DOHH2 (cell line): ENCODE measurements around the gene PDGFD.

ENCODE experiments used
- H3F3A ChIP-seq: fragments of 200-600 bp; sonication (generic), shearing (Covaris generic); 2 replicates; pipeline ENCODE4 v1.6.0; 2016; ENCODE audit warnings: antibody characterized with exemption, mild to moderate bottlenecking; ENCODE audit not compliant: control insufficient read depth, insufficient read depth
- H3K27ac ChIP-seq: fragments of 200-600 bp; sonication (generic); 2 replicates; pipeline ENCODE4 v1.5.1; 2014; ENCODE audit warnings: low read depth, mild to moderate bottlenecking, low read length, moderate library complexity
- H3K27me3 ChIP-seq: fragments of 200-600 bp; sonication (generic); 2 replicates; pipeline ENCODE4 v1.6.1; 2014; ENCODE audit warnings: mild to moderate bottlenecking, low read length, mixed read lengths; ENCODE audit not compliant: control insufficient read depth
- H3K36me3 ChIP-seq: fragments of 200-600 bp; sonication (generic); 2 replicates; pipeline ENCODE4 v1.6.1; 2014; ENCODE audit warnings: mild to moderate bottlenecking, low read length, moderate library complexity, mixed read lengths; ENCODE audit not compliant: control insufficient read depth
- H3K4me1 ChIP-seq: fragments of 200-600 bp; sonication (generic); 2 replicates; pipeline ENCODE4 v1.6.1; 2014; ENCODE audit warnings: mild to moderate bottlenecking, low read length, mixed read lengths; ENCODE audit not compliant: control insufficient read depth
- H3K4me2 ChIP-seq: fragments of 200-600 bp; sonication (generic); 2 replicates; pipeline ENCODE4 v1.6.0; 2014; ENCODE audit warnings: mild to moderate bottlenecking, low read length, moderate library complexity
- H3K4me3 ChIP-seq: fragments of 200-600 bp; sonication (generic); 2 replicates; pipeline ENCODE4 v1.5.1; 2014; ENCODE audit warnings: mild to moderate bottlenecking, low read length, mixed read lengths
- H3K79me2 ChIP-seq: fragments of 200-600 bp; sonication (generic); 2 replicates; pipeline ENCODE4 v1.6.1; 2014; ENCODE audit warnings: mild to moderate bottlenecking, low read length, mixed read lengths; ENCODE audit not compliant: control insufficient read depth
- H3K9me2 ChIP-seq: fragments of 200-600 bp; sonication (generic); replicated peaks from 2 replicates; pipeline ENCODE4 v1.6.1; 2014; ENCODE audit warnings: mild to moderate bottlenecking, low read length, mixed read lengths; ENCODE audit not compliant: control insufficient read depth
- H3K9me3 ChIP-seq: fragments of 200-600 bp; sonication (generic); 2 replicates; pipeline ENCODE4 v1.6.1; 2014; ENCODE audit warnings: antibody characterized with exemption, low read length, mixed read lengths; ENCODE audit not compliant: control insufficient read depth, insufficient read depth
- H4K20me1 ChIP-seq: fragments of 200-600 bp; sonication (generic); 2 replicates; pipeline ENCODE4 v1.6.0; 2014; ENCODE audit warnings: low read depth, mild to moderate bottlenecking, antibody characterized with exemption, low read length, moderate library complexity; ENCODE audit not compliant: control insufficient read depth, insufficient read depth
- EZH2phosphoT487 ChIP-seq: fragments of 200-600 bp; sonication (generic); IDR thresholded peaks from 2 replicates; pipeline ENCODE4 v1.6.1; 2017; ENCODE audit warnings: borderline replicate concordance, mild to moderate bottlenecking, antibody characterized with exemption, low read length, moderate library complexity, mixed read lengths
- TF ChIP-seq, protein P1 (sequence below): fragments of 200-600 bp; sonication (generic); IDR thresholded peaks from one replicate; pipeline ENCODE4 v1.5.1; 2014; ENCODE audit warnings: antibody characterized with exemption, mild to moderate bottlenecking, low read depth, low read length; ENCODE audit not compliant: poor library complexity, severe bottlenecking

The PDGFD gene

DNA sequence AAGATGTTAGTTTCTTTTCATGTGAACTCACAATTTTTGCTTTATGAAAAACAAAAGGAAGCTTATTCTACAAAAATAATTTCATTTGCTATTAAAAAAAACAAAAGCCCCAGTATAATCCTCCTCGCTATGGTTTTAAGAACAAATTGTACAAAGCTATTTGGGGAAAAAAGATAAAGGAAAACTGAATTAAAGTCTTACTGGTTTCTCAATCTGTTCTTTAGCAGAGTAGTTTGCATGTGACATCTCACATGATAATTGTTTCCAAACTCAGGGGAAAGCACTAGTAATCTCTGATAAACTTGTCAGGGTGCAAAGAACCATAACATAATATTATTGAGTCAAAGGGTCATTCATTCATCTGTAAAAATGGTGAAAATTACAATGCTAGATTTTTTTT, 130.4 kb downstream of the PDGFD start:
- Histone ChIP-seq H3F3A (no peaks in the 10 kb centered on the region), H4K20me1 (no peaks in the 10 kb centered on the region), H3K27me3 (no peaks in the 10 kb centered on the region), H3K79me2 (no peaks in the 10 kb centered on the region), H3K4me2 (no peak overlapping the region), H3K27ac (no peak overlapping the region), H3K9me3 (no peaks in the 10 kb centered on the region), H3K4me3 (no peak overlapping the region), H3K9me2 (no peaks in the 10 kb centered on the region), H3K36me3 (no peaks in the 10 kb centered on the region), H3K4me1 (no peaks in the 10 kb centered on the region)
- no peak for TF ChIP-seq EZH2phosphoT487
- TF ChIP-seq, protein P1, sequence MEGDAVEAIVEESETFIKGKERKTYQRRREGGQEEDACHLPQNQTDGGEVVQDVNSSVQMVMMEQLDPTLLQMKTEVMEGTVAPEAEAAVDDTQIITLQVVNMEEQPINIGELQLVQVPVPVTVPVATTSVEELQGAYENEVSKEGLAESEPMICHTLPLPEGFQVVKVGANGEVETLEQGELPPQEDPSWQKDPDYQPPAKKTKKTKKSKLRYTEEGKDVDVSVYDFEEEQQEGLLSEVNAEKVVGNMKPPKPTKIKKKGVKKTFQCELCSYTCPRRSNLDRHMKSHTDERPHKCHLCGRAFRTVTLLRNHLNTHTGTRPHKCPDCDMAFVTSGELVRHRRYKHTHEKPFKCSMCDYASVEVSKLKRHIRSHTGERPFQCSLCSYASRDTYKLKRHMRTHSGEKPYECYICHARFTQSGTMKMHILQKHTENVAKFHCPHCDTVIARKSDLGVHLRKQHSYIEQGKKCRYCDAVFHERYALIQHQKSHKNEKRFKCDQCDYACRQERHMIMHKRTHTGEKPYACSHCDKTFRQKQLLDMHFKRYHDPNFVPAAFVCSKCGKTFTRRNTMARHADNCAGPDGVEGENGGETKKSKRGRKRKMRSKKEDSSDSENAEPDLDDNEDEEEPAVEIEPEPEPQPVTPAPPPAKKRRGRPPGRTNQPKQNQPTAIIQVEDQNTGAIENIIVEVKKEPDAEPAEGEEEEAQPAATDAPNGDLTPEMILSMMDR: no peak

DNA sequence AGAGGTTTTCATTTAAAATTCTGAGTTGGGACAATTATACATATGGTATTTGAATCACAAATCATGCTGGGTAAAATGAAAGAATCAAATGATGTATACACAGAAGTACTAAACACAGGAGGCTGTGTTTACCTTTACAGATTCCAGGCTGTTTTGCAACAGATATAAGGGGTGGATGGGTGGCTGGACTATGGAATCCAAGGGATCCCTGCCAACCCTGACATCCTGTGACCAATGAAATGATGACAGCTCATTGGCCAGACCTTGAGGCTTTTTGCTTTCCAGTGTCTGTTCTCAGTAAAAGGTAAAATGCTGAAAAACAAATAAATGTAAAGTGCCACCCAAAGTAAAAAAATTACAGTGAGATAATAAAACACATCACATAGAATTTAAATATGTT, 130.8 kb downstream of the PDGFD start:
- Histone ChIP-seq H3K27ac (no peak overlapping the region), H3K4me2 (no peak overlapping the region), H3F3A (no peaks in the 10 kb centered on the region), H3K4me1 (no peaks in the 10 kb centered on the region), H3K9me3 (no peaks in the 10 kb centered on the region), H3K36me3 (no peaks in the 10 kb centered on the region), H4K20me1 (no peaks in the 10 kb centered on the region), H3K9me2 (no peaks in the 10 kb centered on the region), H3K27me3 (no peaks in the 10 kb centered on the region), H3K79me2 (no peaks in the 10 kb centered on the region), H3K4me3 (no peak overlapping the region)
- TF ChIP-seq, protein P1: no peak
- TF ChIP-seq EZH2phosphoT487: no peak

DNA sequence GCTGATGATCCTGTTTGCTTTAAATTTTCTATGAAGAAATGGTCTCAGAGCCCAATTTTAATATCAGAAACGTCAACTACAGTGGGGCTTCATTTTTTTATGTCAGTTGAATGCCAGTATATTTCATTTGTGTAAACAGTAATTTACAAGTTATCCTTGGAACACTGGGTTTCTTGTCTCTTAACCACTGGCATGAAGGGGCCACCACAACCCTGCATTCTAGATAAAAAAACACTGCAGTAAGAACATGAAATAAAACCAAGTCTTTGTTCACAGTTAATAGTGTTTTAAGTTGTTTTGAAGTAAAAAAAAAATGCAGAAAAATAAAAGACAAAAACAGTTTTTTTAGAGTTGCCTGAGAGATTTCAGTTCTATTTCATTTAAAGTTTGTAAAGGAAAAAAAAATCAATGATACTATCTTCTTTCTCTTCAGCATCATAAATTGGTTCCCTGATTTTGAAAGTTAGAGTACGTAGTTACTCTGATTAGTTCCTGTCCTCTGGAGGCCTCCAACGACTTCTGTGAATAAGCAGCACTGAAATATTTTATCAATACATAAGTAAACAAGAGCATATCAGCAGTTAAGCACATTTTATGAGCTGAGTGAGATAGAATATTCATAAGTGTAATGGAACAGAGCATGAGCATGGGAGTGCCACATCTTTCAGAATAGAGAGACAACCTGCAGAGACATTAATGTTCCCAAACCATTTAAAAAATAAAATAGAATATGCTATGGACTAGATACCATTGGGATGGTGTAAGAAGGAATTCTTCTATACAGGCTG, 135.3 kb downstream of the PDGFD start:
- Histone ChIP-seq H3K27me3 (no peaks in the 10 kb centered on the region), H3K36me3 (no peaks in the 10 kb centered on the region), H3K4me1 (no peaks in the 10 kb centered on the region), H3F3A (no peaks in the 10 kb centered on the region), H3K9me2 (no peaks in the 10 kb centered on the region; the same call in 1 of the 2 replicates), H3K79me2 (no peaks in the 10 kb centered on the region), H3K27ac (no peak overlapping the region), H3K9me3 (no peaks in the 10 kb centered on the region), H3K4me2 (no peak overlapping the region), H4K20me1 (no peaks in the 10 kb centered on the region), H3K4me3 (no peak overlapping the region)
- TF ChIP-seq, protein P1: no peak
- no peak for TF ChIP-seq EZH2phosphoT487
